ENCODE results near the gene INA.

INA gene

DNA sequence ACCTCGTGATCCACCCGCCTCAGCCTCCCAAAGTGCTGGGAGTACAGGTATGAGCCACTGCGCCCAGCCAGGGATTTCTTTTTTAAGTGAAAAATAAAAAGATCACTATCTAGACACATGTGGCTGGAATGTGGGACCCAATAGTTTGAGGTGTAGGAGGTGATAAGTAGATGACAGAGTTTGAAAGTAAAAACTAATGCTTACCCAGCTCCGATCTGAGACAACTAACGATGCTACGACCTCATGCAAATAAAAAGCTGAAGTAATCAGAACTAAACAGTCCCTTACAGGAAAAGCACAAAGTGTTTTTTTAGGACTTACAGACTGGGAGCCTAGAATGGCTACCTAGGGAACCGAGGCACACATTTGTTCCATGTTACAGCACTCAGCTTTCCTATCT is 51.0 kb downstream of the INA start:
- Histone ChIP-seq H3K79me2 (ENCODE audit: insufficient read depth, low read length) (no peaks in the 10 kb centered on the region), H3K4me2 (ENCODE audit: low read depth, low read length, poor library complexity, severe bottlenecking) (no peak overlapping the region), H3K4me1 (ENCODE audit: insufficient read depth, low read length, poor library complexity, severe bottlenecking) (no peaks in the 10 kb centered on the region), H2AFZ (ENCODE audit: low read length) (no peak overlapping the region), H3K9ac (ENCODE audit: low read depth, low read length, poor library complexity, severe bottlenecking) (no peak overlapping the region), H3K9me3 (ENCODE audit: insufficient read depth, low read depth, low read length) (no peaks in the 10 kb centered on the region), H3K36me3 (ENCODE audit: insufficient read depth, low read length) (peaks cover 56% of the 10 kb centered on the region; the same call in 1 of the 2 replicates), H3K4me3 (ENCODE audit: low read length, poor library complexity, severe bottlenecking) (no peak overlapping the region), H3F3A (ENCODE audit: low read depth) (no peaks in the 10 kb centered on the region), H3K9me2 (replicated peaks; ENCODE audit: low read depth, low read length) (no peaks in the 10 kb centered on the region), H3K27me3 (ENCODE audit: insufficient read depth, low read length, poor library complexity, severe bottlenecking) (no peaks in the 10 kb centered on the region), H4K20me1 (ENCODE audit: insufficient read depth, low read length, poor library complexity, severe bottlenecking) (no peaks in the 10 kb centered on the region)
- no peak for TF ChIP-seq EZH2phosphoT487 (IDR thresholded peaks at IDR 0.05; ENCODE audit: borderline replicate concordance)
- TF ChIP-seq, protein P1, sequence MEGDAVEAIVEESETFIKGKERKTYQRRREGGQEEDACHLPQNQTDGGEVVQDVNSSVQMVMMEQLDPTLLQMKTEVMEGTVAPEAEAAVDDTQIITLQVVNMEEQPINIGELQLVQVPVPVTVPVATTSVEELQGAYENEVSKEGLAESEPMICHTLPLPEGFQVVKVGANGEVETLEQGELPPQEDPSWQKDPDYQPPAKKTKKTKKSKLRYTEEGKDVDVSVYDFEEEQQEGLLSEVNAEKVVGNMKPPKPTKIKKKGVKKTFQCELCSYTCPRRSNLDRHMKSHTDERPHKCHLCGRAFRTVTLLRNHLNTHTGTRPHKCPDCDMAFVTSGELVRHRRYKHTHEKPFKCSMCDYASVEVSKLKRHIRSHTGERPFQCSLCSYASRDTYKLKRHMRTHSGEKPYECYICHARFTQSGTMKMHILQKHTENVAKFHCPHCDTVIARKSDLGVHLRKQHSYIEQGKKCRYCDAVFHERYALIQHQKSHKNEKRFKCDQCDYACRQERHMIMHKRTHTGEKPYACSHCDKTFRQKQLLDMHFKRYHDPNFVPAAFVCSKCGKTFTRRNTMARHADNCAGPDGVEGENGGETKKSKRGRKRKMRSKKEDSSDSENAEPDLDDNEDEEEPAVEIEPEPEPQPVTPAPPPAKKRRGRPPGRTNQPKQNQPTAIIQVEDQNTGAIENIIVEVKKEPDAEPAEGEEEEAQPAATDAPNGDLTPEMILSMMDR (conservative IDR thresholded peaks at IDR 0.05; ENCODE audit: low read length) = no peak

DNA sequence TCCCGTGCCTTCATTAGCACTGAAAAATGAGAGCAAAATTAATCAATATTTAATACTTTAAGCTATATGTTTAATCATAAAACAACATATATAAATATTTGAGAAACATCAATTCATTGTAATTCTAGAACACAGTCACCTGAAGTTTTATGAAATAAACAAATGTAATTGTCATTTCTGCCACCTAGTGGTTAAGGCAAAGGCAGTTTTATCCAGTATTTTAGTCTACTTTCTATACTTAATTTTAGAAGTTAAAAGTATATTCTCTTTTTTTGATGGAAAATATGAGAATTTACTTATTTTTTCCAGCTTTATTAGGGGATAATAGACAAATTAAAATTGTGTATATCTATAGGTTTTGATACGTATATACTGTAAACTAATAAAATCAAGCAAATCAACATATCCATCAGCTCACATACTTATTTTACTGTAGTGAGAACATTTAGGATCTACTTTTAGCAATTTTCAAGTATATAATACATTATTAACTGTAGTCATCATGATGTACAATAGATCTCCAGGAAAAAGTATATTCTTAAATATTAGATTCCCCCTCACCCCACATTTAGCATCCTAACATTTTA is 57.1 kb downstream of the INA start:
- H3K4me1 ChIP-seq (ENCODE audit: insufficient read depth, low read length, poor library complexity, severe bottlenecking) = no peaks in the 10 kb centered on the region
- peaks cover 5% of the 10 kb centered on the region; the same call in 1 of the 2 replicates for H3F3A ChIP-seq (ENCODE audit: low read depth)
- no peak overlapping the region for H3K9ac ChIP-seq (ENCODE audit: low read depth, low read length, poor library complexity, severe bottlenecking)
- H3K36me3 ChIP-seq (ENCODE audit: insufficient read depth, low read length) = peaks cover 35% of the 10 kb centered on the region; the same call in 1 of the 2 replicates
- no peaks in the 10 kb centered on the region for H3K27me3 ChIP-seq (ENCODE audit: insufficient read depth, low read length, poor library complexity, severe bottlenecking)
- H2AFZ ChIP-seq (ENCODE audit: low read length) = no peak overlapping the region
- H3K9me2 ChIP-seq (replicated peaks; ENCODE audit: low read depth, low read length) = no peaks in the 10 kb centered on the region
- H3K79me2 ChIP-seq (ENCODE audit: insufficient read depth, low read length) = no peaks in the 10 kb centered on the region
- H3K4me2 ChIP-seq (ENCODE audit: low read depth, low read length, poor library complexity, severe bottlenecking) = no peak overlapping the region
- TF ChIP-seq, protein P1 (conservative IDR thresholded peaks at IDR 0.05; ENCODE audit: low read length) = peak; percentile 75
- no peak for TF ChIP-seq EZH2phosphoT487 (IDR thresholded peaks at IDR 0.05; ENCODE audit: borderline replicate concordance)
- peaks cover 9% of the 10 kb centered on the region for H4K20me1 ChIP-seq (ENCODE audit: insufficient read depth, low read length, poor library complexity, severe bottlenecking)
- no peak overlapping the region for H3K4me3 ChIP-seq (ENCODE audit: low read length, poor library complexity, severe bottlenecking)
- no peaks in the 10 kb centered on the region for H3K9me3 ChIP-seq (ENCODE audit: insufficient read depth, low read depth, low read length)

DNA sequence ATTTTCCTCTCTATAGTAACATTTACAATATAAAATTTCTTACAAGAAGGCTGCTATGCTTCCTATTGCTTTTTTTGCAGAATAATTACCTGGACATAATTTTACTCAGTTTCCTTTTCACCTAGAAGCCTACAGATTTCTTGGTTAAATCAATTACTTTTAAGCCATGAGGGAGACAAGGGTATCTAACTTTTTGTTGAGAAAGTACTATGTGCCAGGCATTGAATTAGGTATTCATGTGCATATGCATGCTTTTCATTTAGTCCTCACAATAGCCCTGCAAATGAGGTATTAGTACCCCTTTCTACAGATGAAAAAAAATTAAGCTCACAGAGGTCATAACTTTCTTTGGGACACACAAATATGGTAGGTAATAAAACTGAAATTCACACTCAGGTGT is 57.6 kb downstream of the INA start:
- no peak overlapping the region for H3K4me3 ChIP-seq (ENCODE audit: low read length, poor library complexity, severe bottlenecking)
- peaks cover 5% of the 10 kb centered on the region; the same call in 1 of the 2 replicates for H3F3A ChIP-seq (ENCODE audit: low read depth)
- no peak overlapping the region for H3K4me2 ChIP-seq (ENCODE audit: low read depth, low read length, poor library complexity, severe bottlenecking)
- H4K20me1 ChIP-seq (ENCODE audit: insufficient read depth, low read length, poor library complexity, severe bottlenecking) = peaks cover 9% of the 10 kb centered on the region
- peaks cover 38% of the 10 kb centered on the region; the same call in 1 of the 2 replicates for H3K36me3 ChIP-seq (ENCODE audit: insufficient read depth, low read length)
- H3K4me1 ChIP-seq (ENCODE audit: insufficient read depth, low read length, poor library complexity, severe bottlenecking) = no peaks in the 10 kb centered on the region
- no peaks in the 10 kb centered on the region for H3K79me2 ChIP-seq (ENCODE audit: insufficient read depth, low read length)
- no peaks in the 10 kb centered on the region for H3K9me2 ChIP-seq (replicated peaks; ENCODE audit: low read depth, low read length)
- H3K27me3 ChIP-seq (ENCODE audit: insufficient read depth, low read length, poor library complexity, severe bottlenecking) = no peaks in the 10 kb centered on the region
- no peak overlapping the region for H2AFZ ChIP-seq (ENCODE audit: low read length)
- H3K9me3 ChIP-seq (ENCODE audit: insufficient read depth, low read depth, low read length) = no peaks in the 10 kb centered on the region
- H3K9ac ChIP-seq (ENCODE audit: low read depth, low read length, poor library complexity, severe bottlenecking) = no peak overlapping the region
- no peak for TF ChIP-seq EZH2phosphoT487 (IDR thresholded peaks at IDR 0.05; ENCODE audit: borderline replicate concordance)
- TF ChIP-seq, protein P1 (conservative IDR thresholded peaks at IDR 0.05; ENCODE audit: low read length) = no peak

All from Loucy (cell line).